Liver (tissue), 9 donors: Measurements from ENCODE around the gene NXN. TPM values are rescaled to one million over a fixed set of nuclear protein-coding genes. Genes with fewer than 3 reads are reported as not detected.
"Not testable (repeated sequence)": the region's sequence is repeated elsewhere in the genome, so short reads cannot be mapped to it uniquely, and the experiment has no call there.

Experiments used
- DNase-seq: peaks from one replicate; pipeline ENCODE4 v3.0.0-alpha.2; 2017; ENCODE audit warnings: low spot score
- H3K27ac ChIP-seq, 2 donors: one replicate each; pipeline ENCODE4 v1.7.0; 2013; ENCODE audit warnings: inconsistent platforms in 2 of 2, low read length in 2 of 2, control low read depth in 1 of 2, low read depth in 1 of 2, mild to moderate bottlenecking in 1 of 2
- H3K27me3 ChIP-seq, 4 donors: one replicate each; pipeline versions ENCODE4 v1.6.1 to v1.7.0; 2013; ENCODE audit warnings: low read length in 3 of 4, inconsistent platforms in 1 of 4, mild to moderate bottlenecking in 1 of 4, moderate library complexity in 1 of 4; ENCODE audit not compliant: control insufficient read depth in 4 of 4, insufficient read depth in 4 of 4
- H3K36me3 ChIP-seq, 4 donors: one replicate each; pipeline versions ENCODE4 v1.6.1 to v1.7.0; 2013; ENCODE audit warnings: low read length in 3 of 4, mild to moderate bottlenecking in 3 of 4, low read depth in 1 of 4, moderate library complexity in 1 of 4; ENCODE audit not compliant: control insufficient read depth in 4 of 4, insufficient read depth in 3 of 4
- H3K4me1 ChIP-seq, 4 donors: one replicate each; pipeline versions ENCODE4 v1.6.1 to v1.7.0; 2013; ENCODE audit warnings: low read length in 3 of 4, mild to moderate bottlenecking in 3 of 4, moderate library complexity in 1 of 4; ENCODE audit not compliant: control insufficient read depth in 4 of 4, insufficient read depth in 4 of 4
- H3K4me3 ChIP-seq, 3 donors: one replicate each; pipeline versions ENCODE4 v1.6.1 to v1.7.0; 2013; ENCODE audit warnings: low read length in 3 of 3, control low read depth in 1 of 3, low read depth in 1 of 3, mild to moderate bottlenecking in 1 of 3
- H3K9ac ChIP-seq, 2 donors: one replicate each; pipeline ENCODE4 v1.7.0; 2013; ENCODE audit warnings: low read length in 2 of 2, mild to moderate bottlenecking in 2 of 2, moderate library complexity in 2 of 2, control low read depth in 1 of 2, low read depth in 1 of 2
- H3K9me3 ChIP-seq, 4 donors: one replicate each; pipeline versions ENCODE4 v1.6.1 to v1.7.0; 2013; ENCODE audit warnings: low read length in 3 of 4; ENCODE audit not compliant: control insufficient read depth in 4 of 4
- ATF3 ChIP-seq: IDR thresholded peaks from 2 replicates; pipeline ENCODE4 v1.6.1; 2016; ENCODE audit warnings: antibody characterized with exemption
- FOXA2 ChIP-seq: IDR thresholded peaks from 2 replicates; pipeline ENCODE4 v1.6.1; 2016; ENCODE audit warnings: antibody characterized with exemption
- GABPA ChIP-seq, 2 donors: IDR thresholded peaks in 1 of 2; conservative IDR thresholded peaks in 1 of 2; 2 replicates each; pipeline ENCODE4 v1.6.1; 2016; ENCODE audit warnings: antibody characterized with exemption in 2 of 2, mild to moderate bottlenecking in 1 of 2, moderate library complexity in 1 of 2
- HNF4G ChIP-seq: IDR thresholded peaks from 2 replicates; pipeline ENCODE4 v1.6.1; 2016; ENCODE audit warnings: antibody characterized with exemption
- SP1 ChIP-seq: IDR thresholded peaks from 2 replicates; pipeline ENCODE4 v1.6.1; 2018; ENCODE audit warnings: antibody characterized with exemption, mild to moderate bottlenecking
- ZBTB33 ChIP-seq: IDR thresholded peaks from 2 replicates; pipeline ENCODE4 v1.6.1; 2016; ENCODE audit warnings: antibody characterized with exemption
- WGBS: extraction: QIAGEN DNeasy Blood & Tissue Kit; methylation state at CpG from one replicate; pipeline ENCODE4 v1.1.7; 2013; 5-methylcytosine and 5-hydroxymethylcytosine counted together
- polyA plus RNA-seq, 2 donors: library from polyadenylated mRNA; stranded (reverse) in 1 of 2; unstranded in 1 of 2; fragments of 200-250 nt in 1 of 2; fragments of >200 nt in 1 of 2; fragmentation: Nextera tagmentation in 1 of 2; extraction: Ambion mirVana in 1 of 2; gene quantifications; one replicate each; pipeline versions ENCODE4 v1.2.1 to v1.2.3, GENCODE V29; 2013 to 2015
- total RNA-seq, 2 donors: library from RNA; depleted of rRNA; stranded (reverse); fragments of >200 nt; gene quantifications; one replicate each; pipeline ENCODE4 v1.2.3, GENCODE V29; 2014
- TF ChIP-seq, protein P1 (sequence below): IDR thresholded peaks from 2 replicates; pipeline ENCODE4 v1.6.1; 2016; ENCODE audit warnings: antibody characterized with exemption, mild to moderate bottlenecking
- donor health status: healthy.
- donor health status: healthy.
- donor health status: healthy.
- donor health status: healthy.
- donor health status: healthy.

NXN gene
- total and polyA plus RNA-seq, 4 donors: 2.3 to 4.5 (median 3.3) TPM

GRCh38 chr17:791829-792228 is 187.7 kb downstream of the NXN start:
- H3K36me3 ChIP-seq: peaks cover 4 to 37% (median 23%) of the 10 kb centered on the region in 4 donors

GRCh38 chr17:790874-791247 is 188.7 kb downstream of the NXN start:
- 90% methylated on average over 10 of the region's 12 CpGs for WGBS
- TF ChIP-seq SP1: peak; percentile 33

More at GRCh38 chr17:791829-792228, 187.7 kb downstream of the NXN start:
- H3K27ac ChIP-seq: no peak overlapping the region
- H3K9ac ChIP-seq: no peak overlapping the region
- H3K4me3 ChIP-seq: no peak overlapping the region
- H3K27me3 ChIP-seq: no peaks in the 10 kb centered on the region
- H3K4me1 ChIP-seq: peaks cover 0 to 7% (median 3%) of the 10 kb centered on the region in 4 donors
- H3K9me3 ChIP-seq: no peaks in the 10 kb centered on the region
- TF ChIP-seq, protein P1, sequence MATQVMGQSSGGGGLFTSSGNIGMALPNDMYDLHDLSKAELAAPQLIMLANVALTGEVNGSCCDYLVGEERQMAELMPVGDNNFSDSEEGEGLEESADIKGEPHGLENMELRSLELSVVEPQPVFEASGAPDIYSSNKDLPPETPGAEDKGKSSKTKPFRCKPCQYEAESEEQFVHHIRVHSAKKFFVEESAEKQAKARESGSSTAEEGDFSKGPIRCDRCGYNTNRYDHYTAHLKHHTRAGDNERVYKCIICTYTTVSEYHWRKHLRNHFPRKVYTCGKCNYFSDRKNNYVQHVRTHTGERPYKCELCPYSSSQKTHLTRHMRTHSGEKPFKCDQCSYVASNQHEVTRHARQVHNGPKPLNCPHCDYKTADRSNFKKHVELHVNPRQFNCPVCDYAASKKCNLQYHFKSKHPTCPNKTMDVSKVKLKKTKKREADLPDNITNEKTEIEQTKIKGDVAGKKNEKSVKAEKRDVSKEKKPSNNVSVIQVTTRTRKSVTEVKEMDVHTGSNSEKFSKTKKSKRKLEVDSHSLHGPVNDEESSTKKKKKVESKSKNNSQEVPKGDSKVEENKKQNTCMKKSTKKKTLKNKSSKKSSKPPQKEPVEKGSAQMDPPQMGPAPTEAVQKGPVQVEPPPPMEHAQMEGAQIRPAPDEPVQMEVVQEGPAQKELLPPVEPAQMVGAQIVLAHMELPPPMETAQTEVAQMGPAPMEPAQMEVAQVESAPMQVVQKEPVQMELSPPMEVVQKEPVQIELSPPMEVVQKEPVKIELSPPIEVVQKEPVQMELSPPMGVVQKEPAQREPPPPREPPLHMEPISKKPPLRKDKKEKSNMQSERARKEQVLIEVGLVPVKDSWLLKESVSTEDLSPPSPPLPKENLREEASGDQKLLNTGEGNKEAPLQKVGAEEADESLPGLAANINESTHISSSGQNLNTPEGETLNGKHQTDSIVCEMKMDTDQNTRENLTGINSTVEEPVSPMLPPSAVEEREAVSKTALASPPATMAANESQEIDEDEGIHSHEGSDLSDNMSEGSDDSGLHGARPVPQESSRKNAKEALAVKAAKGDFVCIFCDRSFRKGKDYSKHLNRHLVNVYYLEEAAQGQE: no peak
- TF ChIP-seq HNF4G (no peak), FOXA2 (no peak), ATF3 (no peak), ZBTB33 (no peak), GABPA (IDR thresholded peaks at IDR 0.05 in 1 of 2, conservative IDR thresholded peaks at IDR 0.05 in 1 of 2) (no peak)
- DNase-seq: no peak
- WGBS: 93% methylated on average over 19 of the region's 19 CpGs

GRCh38 chr17:789931-790873 is 189.4 kb downstream of the NXN start:
- H3K9me3 ChIP-seq, H3K4me3 ChIP-seq, DNase-seq, H3K4me1 ChIP-seq, H3K27me3 ChIP-seq, H3K9ac ChIP-seq, H3K27ac ChIP-seq: not testable (repeated sequence)
- H3K36me3 ChIP-seq: peaks cover 4 to 37% (median 23%) of the 10 kb centered on the region in 4 donors
- peak; percentile 52 for TF ChIP-seq SP1
- WGBS: 89% methylated on average over 35 of the region's 38 CpGs

More at GRCh38 chr17:790874-791247, 188.7 kb downstream of the NXN start:
- not testable (repeated sequence) for H3K9me3 ChIP-seq, H3K9ac ChIP-seq, H3K27me3 ChIP-seq, H3K27ac ChIP-seq, H3K4me1 ChIP-seq, DNase-seq, H3K4me3 ChIP-seq
- H3K36me3 ChIP-seq: peaks cover 4 to 37% (median 23%) of the 10 kb centered on the region in 4 donors
